Suppressor macrophage treated with lipopolysaccharide for 4 hours (primary cell): ENCODE results near the gene ZNF563.
A peak's percentile ranks its signal among the peaks of the same experiment; 100 is the strongest.

ENCODE experiments used
- DNase-seq: peaks from one replicate; pipeline ENCODE4 v3.0.0-alpha.2; 2020

The ZNF563 gene

GRCh38 chr19:12294249-12295158, 38.9 kb downstream of the ZNF563 start, which contains the start of gene ZNF44:
TSS of gene ZNF44 (minus strand) at chr19:12294883. CDS start at chr19:12294694, 189 bp downstream.
- peak; percentile 99 for DNase-seq

- peak; percentile 63 for DNase-seq
Measured at GRCh38 chr19:12293777-12294248, 39.6 kb downstream of the ZNF563 start.

- DNase-seq: no peak
Measured at GRCh38 chr19:12289790-12290065, 43.7 kb downstream of the ZNF563 start.

GRCh38 chr19:12287958-12288500, 45.4 kb downstream of the ZNF563 start:
- DNase-seq: no peak

- DNase-seq: no peak
Measured at GRCh38 chr19:12284631-12285030, 48.8 kb downstream of the ZNF563 start.

GRCh38 chr19:12284226-12284625, 49.2 kb downstream of the ZNF563 start:
- no peak for DNase-seq

GRCh38 chr19:12278713-12279112, 54.7 kb downstream of the ZNF563 start:
- DNase-seq: no peak

GRCh38 chr19:12272980-12273901, 60.2 kb downstream of the ZNF563 start:
- no peak for DNase-seq

- DNase-seq: no peak
Measured at GRCh38 chr19:12272386-12272785, 61.0 kb downstream of the ZNF563 start.

- DNase-seq: no peak
Measured at GRCh38 chr19:12270854-12271253, 62.6 kb downstream of the ZNF563 start.
